ENCODE data around the gene HDAC9.
A peak's percentile ranks its signal among the peaks of the same experiment; 100 is the strongest.

Gene HDAC9

GRCh38 chr7:18572154-18572553 lies 76.6 kb downstream of the HDAC9 start:
- no peaks in the 10 kb centered on the region for H3K9me3 ChIP-seq (ENCODE audit: insufficient read depth, low read length)
- no peak overlapping the region; the same call in 1 of the 2 replicates for H3K27ac ChIP-seq (ENCODE audit: low read depth, low read length)
- H2AFZ ChIP-seq (ENCODE audit: low read depth, low read length, severe bottlenecking), result no peak overlapping the region
- TF ChIP-seq CTCF (IDR thresholded peaks at IDR 0.05; ENCODE audit: insufficient read depth, low read length, poor library complexity, severe bottlenecking) (no peak), EZH2phosphoT487 (conservative IDR thresholded peaks at IDR 0.05; ENCODE audit: low read length) (no peak)
- H3F3A ChIP-seq (ENCODE audit: insufficient read depth), result no peaks in the 10 kb centered on the region
- no peaks in the 10 kb centered on the region for H3K36me3 ChIP-seq (ENCODE audit: low read length)
- no peaks in the 10 kb centered on the region for H4K20me1 ChIP-seq (ENCODE audit: low read depth, low read length)
- no peaks in the 10 kb centered on the region for H3K27me3 ChIP-seq (ENCODE audit: low read length)
- peak overlapping the region; percentile 44 for H3K4me2 ChIP-seq (ENCODE audit: low read depth, low read length, poor library complexity, severe bottlenecking)
- no peaks in the 10 kb centered on the region for H3K79me2 ChIP-seq (ENCODE audit: insufficient read depth, low read length)
- H3K4me3 ChIP-seq (ENCODE audit: insufficient read depth, low read length, poor library complexity, severe bottlenecking), result no peak overlapping the region
- H3K9me2 ChIP-seq (replicated peaks; ENCODE audit: insufficient read depth, low read length), result no peaks in the 10 kb centered on the region
- H3K9ac ChIP-seq (ENCODE audit: low read length), result no peak overlapping the region

GRCh38 chr7:18572885-18573284 lies 77.3 kb downstream of the HDAC9 start:
- H4K20me1 ChIP-seq (ENCODE audit: low read depth, low read length), result no peaks in the 10 kb centered on the region
- peak overlapping the region; percentile 28 for H3K27ac ChIP-seq (ENCODE audit: low read depth, low read length)
- no peaks in the 10 kb centered on the region for H3K9me2 ChIP-seq (replicated peaks; ENCODE audit: insufficient read depth, low read length)
- H2AFZ ChIP-seq (ENCODE audit: low read depth, low read length, severe bottlenecking), result no peak overlapping the region
- H3K36me3 ChIP-seq (ENCODE audit: low read length), result no peaks in the 10 kb centered on the region
- peak overlapping the region; percentile 44 for H3K4me2 ChIP-seq (ENCODE audit: low read depth, low read length, poor library complexity, severe bottlenecking)
- H3K9ac ChIP-seq (ENCODE audit: low read length), result no peak overlapping the region
- TF ChIP-seq EZH2phosphoT487 (conservative IDR thresholded peaks at IDR 0.05; ENCODE audit: low read length), result no peak
- TF ChIP-seq CTCF (IDR thresholded peaks at IDR 0.05; ENCODE audit: insufficient read depth, low read length, poor library complexity, severe bottlenecking), result no peak
- H3K27me3 ChIP-seq (ENCODE audit: low read length), result no peaks in the 10 kb centered on the region
- no peaks in the 10 kb centered on the region for H3K9me3 ChIP-seq (ENCODE audit: insufficient read depth, low read length)
- H3F3A ChIP-seq (ENCODE audit: insufficient read depth), result no peaks in the 10 kb centered on the region
- no peaks in the 10 kb centered on the region for H3K79me2 ChIP-seq (ENCODE audit: insufficient read depth, low read length)
- H3K4me3 ChIP-seq (ENCODE audit: insufficient read depth, low read length, poor library complexity, severe bottlenecking), result peak overlapping the region; percentile 5

GRCh38 chr7:18573410-18574234 lies 78.1 kb downstream of the HDAC9 start:
- Histone ChIP-seq H3K27me3 (ENCODE audit: low read length) (no peaks in the 10 kb centered on the region), H4K20me1 (ENCODE audit: low read depth, low read length) (no peaks in the 10 kb centered on the region), H3K79me2 (ENCODE audit: insufficient read depth, low read length) (no peaks in the 10 kb centered on the region), H2AFZ (ENCODE audit: low read depth, low read length, severe bottlenecking) (no peak overlapping the region), H3K4me2 (ENCODE audit: low read depth, low read length, poor library complexity, severe bottlenecking) (peak overlapping the region; percentile 44), H3K27ac (ENCODE audit: low read depth, low read length) (no peak overlapping the region), H3K9ac (ENCODE audit: low read length) (no peak overlapping the region), H3K36me3 (ENCODE audit: low read length) (no peaks in the 10 kb centered on the region), H3K9me3 (ENCODE audit: insufficient read depth, low read length) (no peaks in the 10 kb centered on the region), H3K9me2 (replicated peaks; ENCODE audit: insufficient read depth, low read length) (no peaks in the 10 kb centered on the region), H3K4me3 (ENCODE audit: insufficient read depth, low read length, poor library complexity, severe bottlenecking) (no peak overlapping the region), H3F3A (ENCODE audit: insufficient read depth) (no peaks in the 10 kb centered on the region)
- TF ChIP-seq CTCF (IDR thresholded peaks at IDR 0.05; ENCODE audit: insufficient read depth, low read length, poor library complexity, severe bottlenecking), result no peak
- TF ChIP-seq EZH2phosphoT487 (conservative IDR thresholded peaks at IDR 0.05; ENCODE audit: low read length), result no peak
